Adipocyte (in vitro differentiated cells): Measurements from ENCODE around the gene HELQ.
"Not testable (repeated sequence)": the region's sequence is repeated elsewhere in the genome, so short reads cannot be mapped to it uniquely, and the experiment has no call there.

Experiments
- DNase-seq: peaks from one replicate; pipeline ENCODE4 v3.0.0-alpha.2; 2015; ENCODE audit warnings: low read depth
- H3K27me3 ChIP-seq: replicated peaks from 2 replicates; pipeline ENCODE4 v1.7.0; 2013; ENCODE audit warnings: mild to moderate bottlenecking, low read length, moderate library complexity; ENCODE audit not compliant: control insufficient read depth, insufficient read depth
- H3K36me3 ChIP-seq: 2 replicates; pipeline ENCODE4 v1.7.0; 2013; ENCODE audit warnings: low read length, mild to moderate bottlenecking, moderate library complexity; ENCODE audit not compliant: control insufficient read depth, insufficient read depth, severe bottlenecking
- H3K4me1 ChIP-seq: 2 replicates; pipeline ENCODE4 v1.7.0; 2013; ENCODE audit warnings: mild to moderate bottlenecking, low read length, moderate library complexity; ENCODE audit not compliant: control insufficient read depth, insufficient read depth
- H3K4me3 ChIP-seq: 2 replicates; pipeline ENCODE4 v1.7.0; 2013; ENCODE audit warnings: mild to moderate bottlenecking, low read length, moderate library complexity
- H3K9ac ChIP-seq: 2 replicates; pipeline ENCODE4 v1.7.0; 2013; ENCODE audit warnings: mild to moderate bottlenecking, low read length, moderate library complexity
- H3K9me3 ChIP-seq: 2 replicates; pipeline ENCODE4 v1.7.0; 2013; ENCODE audit warnings: mild to moderate bottlenecking, low read length, moderate library complexity; ENCODE audit not compliant: control insufficient read depth

HELQ gene

GRCh38 chr4:83455281-83456183 is at the start of gene HELQ, which contains the start of gene MRPS18C:
Gene HELQ (minus strand): TSS chr4:83455823. CDS start chr4:83455693, 130 bp downstream.
Gene MRPS18C (plus strand): TSS chr4:83456058. CDS start chr4:83456078, 20 bp downstream.
- Histone ChIP-seq H3K27me3 (no peaks in the 10 kb centered on the region), H3K4me3 (peak within 1 kb of the TSS; percentile 98), H3K36me3 (peaks cover 40% of the 10 kb centered on the region), H3K9ac (peak within 1 kb of the TSS; percentile 97), H3K4me1 (peaks cover 31% of the 10 kb centered on the region), H3K9me3 (no peaks in the 10 kb centered on the region)
- peak; percentile 100 for DNase-seq

- no peaks in the 10 kb centered on the region for H3K27me3 ChIP-seq
Measured at GRCh38 chr4:83504996-83505395, 49.4 kb upstream of the HELQ start.

GRCh38 chr4:83504503-83504902 is 48.9 kb upstream of the HELQ start:
- Histone ChIP-seq H3K27me3 (no peaks in the 10 kb centered on the region), H3K36me3 (no peaks in the 10 kb centered on the region), H3K4me1 (no peaks in the 10 kb centered on the region), H3K9ac (no peak overlapping the region), H3K4me3 (no peak overlapping the region), H3K9me3 (no peaks in the 10 kb centered on the region)
- no peak for DNase-seq

More at GRCh38 chr4:83504996-83505395, 49.4 kb upstream of the HELQ start:
- H3K9ac ChIP-seq = no peak overlapping the region
- no peaks in the 10 kb centered on the region for H3K4me1 ChIP-seq
- no peak overlapping the region for H3K4me3 ChIP-seq
- DNase-seq = no peak
- no peaks in the 10 kb centered on the region for H3K9me3 ChIP-seq
- no peaks in the 10 kb centered on the region for H3K36me3 ChIP-seq

- no peaks in the 10 kb centered on the region for H3K9me3 ChIP-seq
- no peak overlapping the region for H3K9ac ChIP-seq
- no peak overlapping the region for H3K4me3 ChIP-seq
- no peaks in the 10 kb centered on the region for H3K36me3 ChIP-seq
- no peak for DNase-seq
- no peaks in the 10 kb centered on the region for H3K27me3 ChIP-seq
- no peaks in the 10 kb centered on the region for H3K4me1 ChIP-seq
Measured at GRCh38 chr4:83503974-83504373, 48.4 kb upstream of the HELQ start.

GRCh38 chr4:83501671-83502070 is 46.0 kb upstream of the HELQ start:
- not testable (repeated sequence) for H3K4me3 ChIP-seq, H3K36me3 ChIP-seq, H3K4me1 ChIP-seq, DNase-seq, H3K27me3 ChIP-seq, H3K9ac ChIP-seq, H3K9me3 ChIP-seq

GRCh38 chr4:83498187-83498586 is 42.6 kb upstream of the HELQ start:
- no peaks in the 10 kb centered on the region for H3K36me3 ChIP-seq
- no peak overlapping the region for H3K9ac ChIP-seq
- H3K4me3 ChIP-seq = no peak overlapping the region
- no peaks in the 10 kb centered on the region for H3K27me3 ChIP-seq
- DNase-seq = no peak
- no peaks in the 10 kb centered on the region for H3K4me1 ChIP-seq
- H3K9me3 ChIP-seq = no peaks in the 10 kb centered on the region

- H3K4me1 ChIP-seq, H3K9me3 ChIP-seq, H3K9ac ChIP-seq, H3K27me3 ChIP-seq, DNase-seq, H3K36me3 ChIP-seq, H3K4me3 ChIP-seq: not testable (repeated sequence)
Measured at GRCh38 chr4:83496085-83496917, 40.7 kb upstream of the HELQ start.

- H3K9me3 ChIP-seq = no peaks in the 10 kb centered on the region
- peak; percentile 31 for DNase-seq
- H3K4me1 ChIP-seq = no peaks in the 10 kb centered on the region
- H3K9ac ChIP-seq = no peak overlapping the region
- H3K36me3 ChIP-seq = no peaks in the 10 kb centered on the region
- H3K27me3 ChIP-seq = no peaks in the 10 kb centered on the region
- no peak overlapping the region for H3K4me3 ChIP-seq
Measured at GRCh38 chr4:83490876-83491450, 35.3 kb upstream of the HELQ start.

GRCh38 chr4:83489711-83490326 is 34.2 kb upstream of the HELQ start:
- no peak overlapping the region for H3K4me3 ChIP-seq
- H3K9me3 ChIP-seq = no peaks in the 10 kb centered on the region
- no peak overlapping the region for H3K9ac ChIP-seq
- no peaks in the 10 kb centered on the region for H3K27me3 ChIP-seq
- no peaks in the 10 kb centered on the region for H3K36me3 ChIP-seq
- H3K4me1 ChIP-seq = peaks cover 6% of the 10 kb centered on the region
- DNase-seq = no peak

- Histone ChIP-seq H3K27me3 (no peaks in the 10 kb centered on the region), H3K9ac (no peak overlapping the region), H3K4me1 (peaks cover 12% of the 10 kb centered on the region), H3K9me3 (no peaks in the 10 kb centered on the region), H3K4me3 (no peak overlapping the region), H3K36me3 (no peaks in the 10 kb centered on the region)
- DNase-seq = no peak
Measured at GRCh38 chr4:83486457-83487129, 31.0 kb upstream of the HELQ start.
